Muscle layer of colon (tissue), 2 donors: ENCODE data around the gene UBL3.

Experiments
- H3K27ac ChIP-seq: one replicate; pipeline ENCODE4 v1.7.0; 2013; ENCODE audit warnings: low read depth, mild to moderate bottlenecking, low read length, moderate library complexity
- H3K27me3 ChIP-seq, 2 donors: one replicate each; pipeline ENCODE4 v1.7.0; 2013; ENCODE audit warnings: low read length in 2 of 2, mild to moderate bottlenecking in 2 of 2; ENCODE audit not compliant: insufficient read depth in 2 of 2, control insufficient read depth in 1 of 2
- H3K36me3 ChIP-seq: one replicate; pipeline ENCODE4 v1.7.0; 2013; ENCODE audit warnings: mild to moderate bottlenecking, low read length; ENCODE audit not compliant: insufficient read depth
- H3K4me1 ChIP-seq: one replicate; pipeline ENCODE4 v1.7.0; 2013; ENCODE audit warnings: mild to moderate bottlenecking, low read length; ENCODE audit not compliant: insufficient read depth
- H3K4me3 ChIP-seq, 2 donors: one replicate each; pipeline ENCODE4 v1.7.0; 2013; ENCODE audit warnings: low read length in 2 of 2, low read depth in 1 of 2, mild to moderate bottlenecking in 1 of 2, moderate library complexity in 1 of 2
- H3K9ac ChIP-seq: one replicate; pipeline ENCODE4 v1.7.0; 2013; ENCODE audit warnings: low read length
- H3K9me3 ChIP-seq: one replicate; pipeline ENCODE4 v1.7.0; 2013; ENCODE audit warnings: mild to moderate bottlenecking, low read length
- donor health status: abdominal sarcoma.
- donor health status: Adenocarcinoma of cecum.

UBL3 gene

DNA sequence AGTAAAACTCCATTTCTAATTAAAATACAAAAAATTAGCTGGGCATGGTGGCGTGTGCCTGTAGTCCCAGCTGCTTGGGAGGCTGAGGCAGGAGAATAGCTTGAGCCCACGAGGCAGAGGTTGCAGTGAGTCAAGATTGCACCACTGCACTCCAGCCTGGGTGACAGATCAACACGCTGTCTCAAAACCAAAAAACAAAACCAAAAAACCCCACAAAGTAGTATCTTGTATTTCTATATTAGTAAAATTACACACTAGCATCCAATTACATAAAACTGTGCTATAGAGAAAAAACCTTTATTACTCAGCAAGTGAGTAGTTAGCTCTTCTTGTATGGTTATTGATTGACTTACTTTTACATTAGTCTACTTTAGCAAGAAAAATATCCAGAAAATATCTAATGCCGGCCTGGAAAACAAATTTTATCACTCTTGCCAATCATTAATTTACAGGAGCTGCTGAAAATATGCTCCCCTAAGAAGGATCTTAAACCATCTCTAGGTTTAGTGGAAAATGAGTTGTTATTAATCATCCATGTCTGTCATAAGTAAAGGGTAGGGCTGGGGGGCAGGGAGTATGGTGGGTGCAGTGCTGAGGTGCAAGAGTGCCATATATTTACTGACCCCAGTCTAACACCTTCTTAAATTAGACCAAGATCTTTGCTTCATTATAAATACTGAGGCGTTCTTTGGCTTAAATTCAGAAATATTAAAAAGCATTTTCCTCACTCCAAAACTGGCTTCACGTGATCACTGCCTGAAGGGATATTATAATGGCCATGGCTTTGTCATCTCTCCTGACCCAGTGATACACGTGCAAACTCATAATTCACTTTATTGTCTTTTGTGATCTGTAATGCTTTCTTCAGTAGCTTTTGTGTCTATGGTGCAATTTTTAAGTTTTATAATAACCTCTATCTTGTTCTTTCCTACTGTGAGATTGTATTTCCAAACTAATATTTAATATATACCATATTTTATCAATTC is 44.1 kb downstream of the UBL3 start:
- Histone ChIP-seq H3K4me1 (peaks cover 16% of the 10 kb centered on the region), H3K27me3 (no peaks in the 10 kb centered on the region), H3K9ac (no peak overlapping the region), H3K27ac (no peak overlapping the region), H3K36me3 (no peaks in the 10 kb centered on the region), H3K4me3 (no peak overlapping the region), H3K9me3 (no peaks in the 10 kb centered on the region)

- Histone ChIP-seq H3K9me3 (no peaks in the 10 kb centered on the region), H3K4me1 (no peaks in the 10 kb centered on the region), H3K9ac (no peak overlapping the region), H3K27ac (no peak overlapping the region), H3K27me3 (no peaks in the 10 kb centered on the region), H3K4me3 (no peak overlapping the region), H3K36me3 (no peaks in the 10 kb centered on the region)
Observed at GRCh38 chr13:29803221-29803620, 47.2 kb downstream of the UBL3 start.

- Histone ChIP-seq H3K4me3 (no peak overlapping the region), H3K4me1 (no peaks in the 10 kb centered on the region), H3K9me3 (no peaks in the 10 kb centered on the region), H3K27ac (no peak overlapping the region), H3K27me3 (no peaks in the 10 kb centered on the region), H3K36me3 (no peaks in the 10 kb centered on the region), H3K9ac (no peak overlapping the region)
Observed at GRCh38 chr13:29802621-29803020, 47.8 kb downstream of the UBL3 start.

DNA sequence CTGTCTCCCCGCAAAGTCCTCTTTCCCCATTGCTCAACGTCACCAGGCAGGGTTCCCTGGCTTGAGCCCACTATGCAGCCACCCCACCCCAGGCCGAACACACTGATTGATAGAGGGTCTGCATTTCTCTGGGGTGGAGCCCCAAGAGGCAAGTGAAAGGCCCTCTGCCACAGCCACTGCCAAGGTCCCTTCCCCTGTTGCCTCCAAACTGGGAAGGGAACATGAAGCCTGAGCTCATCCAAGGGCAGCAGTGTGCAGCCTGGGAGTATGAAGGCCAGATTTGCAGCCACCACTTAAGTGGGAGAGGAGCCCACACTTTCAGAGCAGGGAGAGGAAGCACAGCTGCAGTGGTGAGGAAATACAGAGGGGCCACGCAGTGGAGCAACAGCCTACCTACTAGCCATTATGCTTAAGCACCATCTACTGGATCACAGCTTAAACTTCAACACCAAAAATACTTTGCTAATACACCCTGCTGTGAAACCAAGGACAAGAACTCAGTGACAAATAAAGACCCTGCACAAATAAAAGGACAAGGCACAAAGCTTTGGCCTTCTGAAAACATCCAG is 48.6 kb downstream of the UBL3 start:
- H3K4me1 ChIP-seq: no peaks in the 10 kb centered on the region

DNA sequence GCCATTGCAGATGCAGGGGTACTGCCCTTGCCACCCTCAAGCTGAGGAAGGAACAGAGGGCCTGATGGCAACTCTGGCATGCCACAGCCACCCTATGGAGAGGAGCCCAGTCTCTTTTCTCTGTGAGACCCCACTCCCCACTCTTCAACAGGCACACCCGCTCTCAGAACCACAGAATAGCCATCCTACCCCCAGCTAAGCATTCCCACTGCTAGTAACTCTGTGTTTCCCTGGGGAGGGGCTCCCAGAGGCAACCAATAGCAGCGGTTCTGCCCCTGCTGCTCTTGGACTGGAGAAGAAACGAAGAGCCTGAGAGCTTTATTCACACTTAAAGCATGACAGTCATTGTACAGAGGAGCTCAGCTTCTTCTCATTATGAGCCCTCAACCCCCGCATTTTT is 49.3 kb downstream of the UBL3 start:
- Histone ChIP-seq H3K4me3 (no peak overlapping the region), H3K27me3 (no peaks in the 10 kb centered on the region), H3K9ac (no peak overlapping the region), H3K27ac (no peak overlapping the region), H3K36me3 (no peaks in the 10 kb centered on the region), H3K4me1 (no peaks in the 10 kb centered on the region), H3K9me3 (no peaks in the 10 kb centered on the region)

More for the DNA sequence above, 48.6 kb downstream of the UBL3 start:
- Histone ChIP-seq H3K9ac (no peak overlapping the region), H3K27ac (no peak overlapping the region), H3K9me3 (no peaks in the 10 kb centered on the region), H3K36me3 (no peaks in the 10 kb centered on the region), H3K27me3 (no peaks in the 10 kb centered on the region), H3K4me3 (no peak overlapping the region)

- Histone ChIP-seq H3K9me3 (no peaks in the 10 kb centered on the region), H3K27ac (no peak overlapping the region), H3K36me3 (no peaks in the 10 kb centered on the region), H3K27me3 (no peaks in the 10 kb centered on the region), H3K4me1 (no peaks in the 10 kb centered on the region), H3K9ac (no peak overlapping the region), H3K4me3 (no peak overlapping the region)
Observed at GRCh38 chr13:29800687-29801086, 49.7 kb downstream of the UBL3 start.

DNA sequence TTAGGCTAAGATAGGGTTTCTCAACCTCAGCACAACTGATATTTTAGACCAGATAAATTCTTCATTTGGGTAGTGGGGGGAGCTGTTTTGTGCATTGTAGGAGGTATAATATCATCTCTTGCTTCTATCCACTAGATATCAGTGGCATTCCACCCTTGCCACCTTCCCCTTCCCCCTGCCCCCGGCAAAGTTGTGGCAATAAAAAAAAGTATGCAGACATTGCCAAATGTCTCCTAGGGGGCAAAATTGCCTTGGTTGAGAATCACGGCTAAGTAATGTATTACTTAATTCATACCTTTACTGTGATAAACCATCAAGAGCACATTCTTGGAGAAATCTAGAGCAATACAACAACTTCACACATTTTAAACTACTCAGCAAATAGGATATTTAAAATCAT is 51.4 kb downstream of the UBL3 start:
- Histone ChIP-seq H3K9ac (no peak overlapping the region), H3K27me3 (no peaks in the 10 kb centered on the region), H3K9me3 (no peaks in the 10 kb centered on the region), H3K4me1 (no peaks in the 10 kb centered on the region), H3K27ac (no peak overlapping the region), H3K4me3 (no peak overlapping the region), H3K36me3 (no peaks in the 10 kb centered on the region)

- no peak overlapping the region for H3K27ac ChIP-seq
- H3K36me3 ChIP-seq: no peaks in the 10 kb centered on the region
- peaks cover 7% of the 10 kb centered on the region for H3K4me1 ChIP-seq
- no peak overlapping the region for H3K9ac ChIP-seq
- no peaks in the 10 kb centered on the region for H3K9me3 ChIP-seq
- H3K4me3 ChIP-seq: no peak overlapping the region
- H3K27me3 ChIP-seq: no peaks in the 10 kb centered on the region
Observed at GRCh38 chr13:29791997-29792780, 58.2 kb downstream of the UBL3 start.

- Histone ChIP-seq H3K27me3 (no peaks in the 10 kb centered on the region), H3K4me1 (peaks cover 9% of the 10 kb centered on the region), H3K9me3 (no peaks in the 10 kb centered on the region), H3K9ac (no peak overlapping the region), H3K4me3 (no peak overlapping the region), H3K27ac (no peak overlapping the region), H3K36me3 (no peaks in the 10 kb centered on the region)
Observed at GRCh38 chr13:29791508-29791907, 58.9 kb downstream of the UBL3 start.

- no peaks in the 10 kb centered on the region for H3K36me3 ChIP-seq
- peaks cover 15% of the 10 kb centered on the region for H3K4me1 ChIP-seq
- no peak overlapping the region for H3K4me3 ChIP-seq
- no peak overlapping the region for H3K9ac ChIP-seq
- H3K27ac ChIP-seq: no peak overlapping the region
- no peaks in the 10 kb centered on the region for H3K27me3 ChIP-seq
- no peaks in the 10 kb centered on the region for H3K9me3 ChIP-seq
Observed at GRCh38 chr13:29786698-29787097, 63.7 kb downstream of the UBL3 start.

DNA sequence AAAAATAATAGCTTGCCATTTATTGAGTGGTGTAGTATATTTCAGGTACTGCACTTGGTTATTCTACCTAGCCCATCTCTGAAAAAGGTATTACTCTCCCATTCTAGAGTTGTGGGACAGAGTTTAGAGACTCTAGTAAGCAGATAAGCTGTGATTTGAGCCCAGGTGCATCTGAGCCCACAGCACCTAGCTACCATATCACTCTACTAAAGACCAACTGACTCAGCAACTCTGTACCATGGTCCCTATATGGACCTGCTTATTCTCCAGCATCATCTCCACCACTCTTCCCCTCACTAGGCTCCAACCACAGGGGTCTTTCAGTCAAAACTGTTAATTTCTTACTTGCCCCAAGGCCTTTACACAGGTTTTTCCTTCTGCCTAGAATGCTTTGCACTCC is 64.4 kb downstream of the UBL3 start:
- Histone ChIP-seq H3K4me1 (peaks cover 15% of the 10 kb centered on the region), H3K9ac (no peak overlapping the region), H3K4me3 (no peak overlapping the region), H3K27me3 (no peaks in the 10 kb centered on the region), H3K27ac (no peak overlapping the region), H3K36me3 (no peaks in the 10 kb centered on the region), H3K9me3 (no peaks in the 10 kb centered on the region)
